ENCODE results near the gene CHRD.

The CHRD gene

GRCh38 chr3:184382326-184383032 is 2.6 kb downstream of the CHRD start:
- no peak for DNase-seq (ENCODE audit: low read depth)

GRCh38 chr3:184383033-184383740 is 3.3 kb downstream of the CHRD start:
- no peak for DNase-seq (ENCODE audit: low read depth)

GRCh38 chr3:184384342-184384741 is 4.5 kb downstream of the CHRD start:
- no peak for DNase-seq (ENCODE audit: low read depth)

GRCh38 chr3:184384856-184385422 is 5.1 kb downstream of the CHRD start:
- DNase-seq (ENCODE audit: low read depth): no peak

GRCh38 chr3:184386047-184386806 is 6.4 kb downstream of the CHRD start:
- DNase-seq (ENCODE audit: low read depth): no peak

GRCh38 chr3:184387174-184387714 is 7.4 kb downstream of the CHRD start:
- DNase-seq (ENCODE audit: low read depth): no peak

GRCh38 chr3:184388164-184388935 is 8.5 kb downstream of the CHRD start:
- no peak for DNase-seq (ENCODE audit: low read depth)

GRCh38 chr3:184388936-184389230 is 9.0 kb downstream of the CHRD start:
- no peak for DNase-seq (ENCODE audit: low read depth)

GRCh38 chr3:184389384-184389783 is 9.5 kb downstream of the CHRD start:
- DNase-seq (ENCODE audit: low read depth): no peak

GRCh38 chr3:184389935-184390528 is 10.2 kb downstream of the CHRD start:
- no peak for DNase-seq (ENCODE audit: low read depth)

- DNase-seq (ENCODE audit: low read depth): no peak
These were observed 11.4 kb downstream of the CHRD start for GRCh38 chr3:184391266-184391665.

GRCh38 chr3:184395320-184395660 is 15.4 kb downstream of the CHRD start:
- no peak for DNase-seq (ENCODE audit: low read depth)

GRCh38 chr3:184399410-184399809 is 19.6 kb downstream of the CHRD start:
- no peak for DNase-seq (ENCODE audit: low read depth)

- DNase-seq (ENCODE audit: low read depth): no peak
These were observed 25.5 kb downstream of the CHRD start for GRCh38 chr3:184405075-184406030.

GRCh38 chr3:184409331-184409926 is 29.6 kb downstream of the CHRD start:
- no peak for DNase-seq (ENCODE audit: low read depth)

GRCh38 chr3:184409946-184410500 is 30.2 kb downstream of the CHRD start:
- DNase-seq (ENCODE audit: low read depth): no peak

- no peak for DNase-seq (ENCODE audit: low read depth)
These were observed 34.8 kb downstream of the CHRD start for GRCh38 chr3:184414418-184415202.

GRCh38 chr3:184415203-184415490 is 35.3 kb downstream of the CHRD start:
- no peak for DNase-seq (ENCODE audit: low read depth)

Data from T-helper 22 cell (primary cell).